NB4 (cell line): Measurements from ENCODE around the gene ARHGAP26.

Source experiments
- CTCF ChIP-seq: IDR thresholded peaks from one replicate; pipeline ENCODE4 v1.5.1; 2012; ENCODE audit warnings: low read depth, low read length
- POLR2A ChIP-seq: IDR thresholded peaks from 2 replicates; pipeline ENCODE4 v1.6.1; 2011; ENCODE audit warnings: mild to moderate bottlenecking; ENCODE audit not compliant: insufficient read length; ENCODE audit errors: extremely low read depth
- TF ChIP-seq, protein P1 (sequence below): IDR thresholded peaks from 2 replicates; pipeline ENCODE4 v1.6.1; 2011; ENCODE audit warnings: low read depth, low read length

GRCh38 chr5:143219696-143220095, 449.5 kb downstream of the ARHGAP26 start:
- no peak for TF ChIP-seq CTCF
- no peak for TF ChIP-seq POLR2A
- TF ChIP-seq, protein P1, sequence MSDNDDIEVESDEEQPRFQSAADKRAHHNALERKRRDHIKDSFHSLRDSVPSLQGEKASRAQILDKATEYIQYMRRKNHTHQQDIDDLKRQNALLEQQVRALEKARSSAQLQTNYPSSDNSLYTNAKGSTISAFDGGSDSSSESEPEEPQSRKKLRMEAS: peak; percentile 91
